ENCODE measurements around the gene FAM120B. TPM values are rescaled to one million over a fixed set of nuclear protein-coding genes. Genes with fewer than 3 reads are reported as not detected.
"Not testable (repeated sequence)": the region's sequence is repeated elsewhere in the genome, so short reads cannot be mapped to it uniquely, and the experiment has no call there.

FAM120B gene
- total RNA-seq, 2 donors from 2014 or later: 14.7 to 18.6 TPM

GRCh38 chr6:170385506-170385905 lies 78.9 kb downstream of the FAM120B start:
- TF ChIP-seq CTCF (IDR thresholded peaks at IDR 0.05): no peak
- Histone ChIP-seq H3K36me3 (peaks cover 8% of the 10 kb centered on the region), H3K4me1 (peaks cover 0 to 9% of the 10 kb centered on the region in 2 donors), H3K4me3 (no peak overlapping the region), H3K27ac (no peak overlapping the region), H3K9me3 (no peaks in the 10 kb centered on the region), H3K27me3 (no peaks in the 10 kb centered on the region)
- no peak for DNase-seq (ENCODE audit: low spot score)

- Histone ChIP-seq H3K27me3 (no peaks in the 10 kb centered on the region), H3K36me3 (peaks cover 22% of the 10 kb centered on the region), H3K27ac (no peak overlapping the region), H3K9me3 (no peaks in the 10 kb centered on the region), H3K4me3 (no peak overlapping the region), H3K4me1 (peaks cover 0 to 9% of the 10 kb centered on the region in 2 donors)
- no peak for TF ChIP-seq CTCF (IDR thresholded peaks at IDR 0.05)
- no peak for DNase-seq (ENCODE audit: low spot score)
These were observed 81.6 kb downstream of the FAM120B start for GRCh38 chr6:170388113-170388512.

- Histone ChIP-seq H3K9me3 (no peaks in the 10 kb centered on the region), H3K4me3 (no peak overlapping the region), H3K36me3 (peaks cover 71% of the 10 kb centered on the region), H3K27ac (no peak overlapping the region), H3K27me3 (no peaks in the 10 kb centered on the region), H3K4me1 (peaks cover 0 to 9% of the 10 kb centered on the region in 2 donors)
- no peak for DNase-seq (ENCODE audit: low spot score)
- TF ChIP-seq CTCF (IDR thresholded peaks at IDR 0.05): no peak
These were observed 86.5 kb downstream of the FAM120B start for GRCh38 chr6:170393033-170393432.

- no peaks in the 10 kb centered on the region for H3K27me3 ChIP-seq
- DNase-seq (ENCODE audit: low spot score): no peak
- H3K4me3 ChIP-seq: no peak overlapping the region
- no peak overlapping the region for H3K27ac ChIP-seq
- no peaks in the 10 kb centered on the region for H3K9me3 ChIP-seq
- peaks cover 0 to 9% of the 10 kb centered on the region in 2 donors for H3K4me1 ChIP-seq
- no peak for TF ChIP-seq CTCF (IDR thresholded peaks at IDR 0.05)
- peaks cover 70% of the 10 kb centered on the region for H3K36me3 ChIP-seq
These were observed 87.3 kb downstream of the FAM120B start for GRCh38 chr6:170393807-170394399.

GRCh38 chr6:170394980-170395379 lies 88.4 kb downstream of the FAM120B start:
- Histone ChIP-seq H3K27me3 (no peaks in the 10 kb centered on the region), H3K27ac (no peak overlapping the region), H3K4me3 (no peak overlapping the region), H3K9me3 (no peaks in the 10 kb centered on the region), H3K4me1 (peaks cover 0 to 4% of the 10 kb centered on the region in 2 donors), H3K36me3 (peaks cover 68% of the 10 kb centered on the region)
- no peak for TF ChIP-seq CTCF (IDR thresholded peaks at IDR 0.05)
- DNase-seq (ENCODE audit: low spot score): no peak

- not testable (repeated sequence) for H3K9me3 ChIP-seq; DNase-seq (ENCODE audit: low spot score); H3K27me3 ChIP-seq; H3K4me1 ChIP-seq; H3K27ac ChIP-seq; H3K4me3 ChIP-seq
- H3K36me3 ChIP-seq: peaks cover 64% of the 10 kb centered on the region
These were observed 92.3 kb downstream of the FAM120B start for GRCh38 chr6:170398743-170399369.

GRCh38 chr6:170399955-170400558 lies 93.5 kb downstream of the FAM120B start:
- not testable (repeated sequence) for H3K9me3 ChIP-seq; DNase-seq (ENCODE audit: low spot score); H3K27ac ChIP-seq; H3K4me3 ChIP-seq; H3K27me3 ChIP-seq; H3K4me1 ChIP-seq
- peaks cover 60% of the 10 kb centered on the region for H3K36me3 ChIP-seq

All from right atrium auricular region (tissue), 2 donors.